Prostate gland (tissue), 2 donors: Measurements from ENCODE around the gene WDFY3.
"Not testable (repeated sequence)": the region's sequence is repeated elsewhere in the genome, so short reads cannot be mapped to it uniquely, and the experiment has no call there.

Source experiments
- POLR2A ChIP-seq: fragments of 450-650 bp; IDR thresholded peaks from one replicate; pipeline ENCODE4 v1.6.1; 2016; ENCODE audit warnings: antibody characterized with exemption, mild to moderate bottlenecking
- TF ChIP-seq, protein P1 (sequence below), 4 experiments: fragments of 200-600 bp in 2 of 4; fragments of 450-650 bp in 2 of 4; sonication (generic) in 2 of 4; IDR thresholded peaks; 1 replicate in 3 of 4; 2 replicates in 1 of 4; pipeline ENCODE4 v1.5.1; 2016 to 2019; ENCODE audit warnings: antibody characterized with exemption in 4 of 4, mild to moderate bottlenecking in 2 of 4, moderate library complexity in 2 of 4

DNA sequence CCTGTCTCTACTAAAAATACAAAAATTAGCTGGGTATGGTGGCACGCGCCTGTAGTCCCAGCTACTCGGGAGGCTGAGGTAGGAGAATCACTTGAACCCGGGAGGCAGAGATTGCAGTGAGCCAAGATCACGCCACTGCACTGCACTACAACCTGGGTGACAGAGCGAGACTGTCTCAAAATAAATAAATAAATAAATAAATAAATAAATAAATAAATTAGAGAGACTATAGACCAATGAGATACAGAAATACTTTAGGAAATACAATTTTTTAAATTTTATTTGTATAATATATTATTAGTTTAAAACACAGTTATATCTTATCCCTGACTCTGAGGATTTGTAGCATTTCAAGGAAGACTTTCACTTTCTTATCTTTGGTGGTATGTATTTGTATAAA, 136.9 kb downstream of the WDFY3 start:
- TF ChIP-seq, protein P1, sequence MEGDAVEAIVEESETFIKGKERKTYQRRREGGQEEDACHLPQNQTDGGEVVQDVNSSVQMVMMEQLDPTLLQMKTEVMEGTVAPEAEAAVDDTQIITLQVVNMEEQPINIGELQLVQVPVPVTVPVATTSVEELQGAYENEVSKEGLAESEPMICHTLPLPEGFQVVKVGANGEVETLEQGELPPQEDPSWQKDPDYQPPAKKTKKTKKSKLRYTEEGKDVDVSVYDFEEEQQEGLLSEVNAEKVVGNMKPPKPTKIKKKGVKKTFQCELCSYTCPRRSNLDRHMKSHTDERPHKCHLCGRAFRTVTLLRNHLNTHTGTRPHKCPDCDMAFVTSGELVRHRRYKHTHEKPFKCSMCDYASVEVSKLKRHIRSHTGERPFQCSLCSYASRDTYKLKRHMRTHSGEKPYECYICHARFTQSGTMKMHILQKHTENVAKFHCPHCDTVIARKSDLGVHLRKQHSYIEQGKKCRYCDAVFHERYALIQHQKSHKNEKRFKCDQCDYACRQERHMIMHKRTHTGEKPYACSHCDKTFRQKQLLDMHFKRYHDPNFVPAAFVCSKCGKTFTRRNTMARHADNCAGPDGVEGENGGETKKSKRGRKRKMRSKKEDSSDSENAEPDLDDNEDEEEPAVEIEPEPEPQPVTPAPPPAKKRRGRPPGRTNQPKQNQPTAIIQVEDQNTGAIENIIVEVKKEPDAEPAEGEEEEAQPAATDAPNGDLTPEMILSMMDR (IDR thresholded peaks at IDR 0.05), result not testable (repeated sequence)
- TF ChIP-seq POLR2A, result not testable (repeated sequence)
